ENCODE measurements around the gene TBC1D20.
"Not testable (repeated sequence)": the region's sequence is repeated elsewhere in the genome, so short reads cannot be mapped to it uniquely, and the experiment has no call there.

The TBC1D20 gene

DNA sequence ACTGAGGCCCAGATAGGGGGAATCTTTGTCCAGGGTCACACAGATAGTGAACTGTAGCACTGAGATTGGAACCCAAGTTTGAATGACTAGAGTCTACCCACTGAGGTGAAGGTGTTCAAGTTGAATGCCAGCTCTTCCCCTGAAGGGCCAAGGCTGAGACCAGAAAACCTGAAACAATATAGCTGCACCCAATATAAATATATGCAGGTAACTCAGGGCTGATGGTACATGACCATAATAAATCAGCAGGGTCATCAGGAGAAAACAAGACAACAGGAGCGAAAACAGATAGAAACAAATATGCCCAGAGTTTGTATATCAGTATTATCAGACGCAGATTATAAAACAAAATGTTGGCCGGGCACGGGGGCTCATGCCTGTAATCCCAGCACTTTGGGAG, 58.2 kb downstream of the TBC1D20 start:
- peak overlapping the region; percentile 100 for H3K27ac ChIP-seq
- DNase-seq (ENCODE audit: low read depth, low spot score) = no peak

DNA sequence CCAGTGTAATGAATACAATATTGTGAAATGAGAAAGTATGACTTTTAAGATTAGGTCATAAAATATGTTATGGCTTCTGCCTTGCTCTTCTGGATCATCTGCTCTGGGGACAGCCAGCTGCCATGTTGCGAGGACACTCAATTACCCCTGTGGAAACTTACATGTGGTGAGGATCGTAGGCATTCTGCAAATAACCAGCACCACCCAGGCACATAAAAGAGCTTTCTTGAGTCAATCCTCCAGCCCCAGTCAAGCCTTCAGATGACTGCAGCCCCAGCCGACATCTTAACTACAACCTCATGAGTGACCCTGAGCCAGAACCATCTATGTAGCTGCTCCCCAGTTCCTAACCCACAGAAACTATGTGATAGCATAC, 58.8 kb downstream of the TBC1D20 start:
- H3K27ac ChIP-seq = peak overlapping the region; percentile 100
- DNase-seq (ENCODE audit: low read depth, low spot score) = no peak

DNA sequence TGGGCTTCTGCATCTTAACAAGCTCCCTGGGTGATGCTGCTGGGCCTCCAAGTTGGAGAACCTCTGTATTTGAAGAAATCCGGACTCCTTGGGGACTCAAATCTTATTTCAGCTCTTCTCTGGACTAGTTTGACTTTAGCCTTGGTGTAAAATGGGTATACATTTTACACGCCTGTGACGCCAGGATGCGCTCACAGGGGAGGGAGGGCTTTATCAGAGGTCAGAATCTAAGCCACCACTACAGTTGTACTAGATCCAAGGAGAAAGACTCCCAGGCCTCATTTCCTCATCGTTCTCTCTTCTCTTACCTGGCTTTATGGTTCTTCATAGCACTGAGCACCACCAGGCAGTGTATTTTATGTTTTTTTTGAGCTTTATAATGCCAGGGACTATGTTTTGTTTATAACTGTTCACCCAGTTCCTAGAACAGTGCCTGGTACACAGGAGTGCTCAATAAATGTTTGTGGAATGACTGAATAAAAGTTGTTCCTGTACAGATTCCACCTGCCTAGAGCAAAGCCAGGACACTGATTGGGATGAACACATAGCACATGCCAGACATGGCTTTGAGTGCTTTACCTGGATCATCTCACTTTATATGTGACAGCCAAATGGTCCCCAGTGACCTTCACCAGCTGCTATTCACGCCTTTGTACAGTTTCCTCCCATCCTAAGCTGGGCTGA, 59.3 kb downstream of the TBC1D20 start:
- peak overlapping the region; percentile 100 for H3K27ac ChIP-seq
- no peak for DNase-seq (ENCODE audit: low read depth, low spot score)

DNA sequence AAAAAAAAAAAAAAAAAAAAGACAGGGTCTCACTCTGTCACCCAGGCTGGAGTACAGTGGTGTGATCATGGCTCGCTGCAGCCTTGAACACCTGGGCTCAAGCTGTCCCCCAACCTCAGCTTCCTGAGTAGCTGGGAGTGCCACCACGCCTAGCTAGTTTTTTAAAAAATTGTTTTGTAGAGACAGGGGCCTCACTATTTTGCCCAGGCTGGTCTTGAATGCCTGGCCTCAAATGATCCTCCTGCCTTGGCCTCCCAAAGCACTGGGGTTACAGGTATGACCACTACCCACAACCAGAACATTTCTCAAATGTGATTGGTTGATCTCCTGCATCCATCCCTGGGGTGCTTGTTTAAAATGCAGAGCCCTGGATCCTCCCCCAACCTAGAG, 59.8 kb downstream of the TBC1D20 start:
- H3K27ac ChIP-seq = peak overlapping the region; percentile 100
- DNase-seq (ENCODE audit: low read depth, low spot score) = no peak

DNA sequence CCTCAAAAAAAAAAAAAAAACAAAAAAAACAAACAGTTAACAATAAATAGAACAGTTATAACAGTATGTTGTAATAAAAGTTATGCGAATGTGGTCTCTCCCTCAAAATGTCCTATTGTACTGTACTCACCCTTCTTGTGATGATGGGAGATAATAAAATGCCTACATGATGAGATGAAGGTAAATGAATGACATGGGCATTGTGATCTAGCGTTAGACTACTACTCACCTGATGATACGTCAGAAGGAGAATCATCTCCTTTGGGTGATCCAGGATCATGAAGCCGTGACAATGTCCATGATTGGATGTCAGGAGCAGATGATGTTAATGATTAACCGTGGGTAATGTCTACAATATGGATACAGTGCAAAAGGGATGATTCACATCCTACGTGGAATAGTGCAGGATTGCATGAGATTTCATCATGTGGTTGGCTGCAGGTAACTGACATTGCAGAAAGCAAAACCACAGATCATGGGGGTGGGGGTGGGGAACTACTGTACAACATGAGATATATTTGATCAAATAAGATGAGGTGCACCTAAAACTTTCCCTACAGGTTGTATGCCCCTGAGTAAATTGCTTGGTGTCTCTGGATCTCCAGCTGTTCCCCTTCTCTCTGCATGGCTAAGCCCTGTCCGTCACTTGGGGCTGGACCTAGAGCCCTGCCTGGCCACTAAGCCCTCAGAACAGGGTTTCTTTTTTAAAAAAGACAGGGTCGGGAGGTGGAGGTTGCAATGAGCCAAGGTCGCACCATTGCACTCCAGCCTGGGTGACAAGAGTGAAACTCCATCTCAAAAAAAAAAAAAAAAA, 60.4 kb downstream of the TBC1D20 start:
- DNase-seq (ENCODE audit: low read depth, low spot score) = peak; percentile 99
- peak overlapping the region; percentile 100 for H3K27ac ChIP-seq

DNA sequence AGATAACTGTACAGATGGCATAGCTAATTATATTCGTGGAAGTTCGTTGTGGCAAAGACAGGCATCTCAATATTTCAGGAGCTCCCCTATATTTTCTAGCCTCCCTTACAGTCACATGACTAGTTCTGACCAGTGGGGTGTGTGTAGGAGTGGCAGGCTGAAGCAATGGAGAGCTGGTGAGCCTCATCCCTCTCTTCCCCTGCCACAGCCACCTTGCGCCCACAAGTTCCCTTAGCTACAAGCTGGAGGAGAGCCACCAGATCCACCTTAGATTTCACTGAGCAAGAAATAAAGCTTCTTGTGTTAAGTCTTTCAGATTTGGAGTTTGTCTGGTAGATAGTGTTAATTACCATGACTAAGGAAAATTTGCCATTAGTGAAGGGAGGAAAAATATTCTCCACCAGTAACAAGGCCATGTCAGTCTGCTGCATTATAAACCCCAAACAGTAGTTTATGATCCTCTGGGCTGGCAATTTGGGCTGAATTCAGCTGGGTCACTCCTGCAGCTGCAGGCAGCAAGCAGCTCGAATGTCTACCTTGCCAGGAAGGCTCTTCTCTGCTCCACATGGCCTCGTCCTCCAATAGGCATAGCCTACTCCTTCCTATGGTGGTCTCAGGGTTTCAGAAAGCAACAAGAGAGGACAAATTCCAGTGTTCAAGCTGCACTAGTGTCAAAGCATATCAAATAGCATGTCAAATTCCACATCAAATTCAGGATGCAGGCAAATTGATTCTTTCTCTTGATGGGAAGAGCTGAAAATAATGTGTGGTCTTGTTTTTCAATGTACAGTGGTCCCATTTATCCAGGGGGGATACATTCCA, 61.7 kb downstream of the TBC1D20 start:
- DNase-seq (ENCODE audit: low read depth, low spot score) = no peak
- H3K27ac ChIP-seq = peak overlapping the region; percentile 100

DNA sequence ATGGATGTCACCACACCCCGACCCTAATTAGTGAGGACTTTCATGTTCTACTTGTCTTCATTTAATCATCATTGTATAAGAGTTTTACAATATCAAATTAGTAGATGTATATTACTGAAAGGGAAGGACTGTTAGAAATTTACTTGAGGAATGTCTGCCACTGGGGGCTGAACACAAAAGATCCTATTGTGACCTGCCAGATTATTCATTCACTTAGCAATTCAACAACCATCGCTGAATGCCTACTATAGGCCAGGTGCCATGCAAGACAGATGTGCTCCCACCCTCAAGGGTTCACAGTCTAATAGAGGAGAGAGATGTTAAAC, 62.2 kb downstream of the TBC1D20 start:
- no peak for DNase-seq (ENCODE audit: low read depth, low spot score)

DNA sequence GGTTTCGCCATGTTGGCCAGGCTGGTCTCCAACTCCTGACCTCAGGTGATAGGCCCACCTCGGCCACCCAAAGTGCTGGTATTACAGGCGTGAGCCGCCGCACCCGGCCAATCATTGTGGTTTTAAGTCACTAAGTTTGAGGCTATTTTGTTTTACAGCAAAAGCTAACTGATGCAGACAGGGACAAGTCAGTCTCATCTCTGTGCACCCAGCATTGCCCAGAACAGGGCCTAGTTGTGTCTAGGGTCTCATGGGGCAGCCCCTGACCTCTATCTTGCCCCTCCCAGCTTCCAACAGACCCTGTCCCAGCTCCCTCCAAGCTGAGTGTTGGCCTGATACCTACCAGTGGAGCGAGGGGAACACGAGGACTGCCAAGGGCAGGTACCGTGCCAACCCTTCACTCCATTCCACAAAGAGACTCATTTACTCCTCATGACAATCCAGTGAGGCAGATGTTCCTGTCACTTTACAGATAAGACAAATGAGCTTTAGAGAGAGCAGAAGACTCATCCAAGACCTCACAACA, 63.1 kb downstream of the TBC1D20 start:
- DNase-seq (ENCODE audit: low read depth, low spot score) = no peak
- peak overlapping the region; percentile 100 for H3K27ac ChIP-seq

More for the DNA sequence above, 62.2 kb downstream of the TBC1D20 start:
- peak overlapping the region; percentile 100 for H3K27ac ChIP-seq

DNA sequence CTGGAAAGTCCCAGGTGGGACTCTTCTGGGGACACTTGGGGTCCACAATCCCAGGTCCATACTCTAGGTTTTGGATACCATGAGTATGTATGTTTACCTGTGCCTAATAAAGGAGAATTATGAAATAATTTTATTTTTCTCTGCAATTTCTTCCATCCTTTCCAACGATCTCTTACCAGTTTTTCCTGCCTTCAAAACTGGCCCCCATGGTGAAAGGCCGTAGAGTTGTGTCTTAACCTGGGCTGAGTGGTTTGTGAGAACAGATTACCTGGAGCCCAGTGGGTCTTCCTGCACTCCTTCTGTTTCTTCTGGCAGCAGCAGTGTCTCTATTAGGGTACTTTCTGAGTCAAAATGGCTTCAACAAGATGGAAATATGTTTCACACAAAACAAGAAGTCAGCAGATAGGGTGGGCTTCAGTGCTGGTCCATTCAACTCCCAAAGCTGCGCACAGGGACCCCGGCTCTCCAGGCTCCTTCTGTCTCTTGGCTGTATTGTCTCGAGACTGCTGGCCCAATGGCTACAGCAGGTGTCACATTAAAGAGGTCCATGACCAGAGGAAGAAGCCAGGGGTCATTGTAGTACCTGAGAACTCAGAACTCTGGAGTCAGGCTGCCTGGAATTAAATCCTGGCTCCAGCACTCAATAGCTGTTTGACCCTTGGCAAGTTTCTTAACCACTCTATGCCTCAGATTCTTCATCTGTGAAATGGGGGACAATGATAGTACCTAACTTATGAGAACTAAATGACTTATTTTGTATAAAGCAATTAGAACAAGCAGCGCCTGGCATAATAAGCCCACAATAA, 64.7 kb downstream of the TBC1D20 start:
- DNase-seq (ENCODE audit: low read depth, low spot score) = no peak
- peak overlapping the region; percentile 100 for H3K27ac ChIP-seq

DNA sequence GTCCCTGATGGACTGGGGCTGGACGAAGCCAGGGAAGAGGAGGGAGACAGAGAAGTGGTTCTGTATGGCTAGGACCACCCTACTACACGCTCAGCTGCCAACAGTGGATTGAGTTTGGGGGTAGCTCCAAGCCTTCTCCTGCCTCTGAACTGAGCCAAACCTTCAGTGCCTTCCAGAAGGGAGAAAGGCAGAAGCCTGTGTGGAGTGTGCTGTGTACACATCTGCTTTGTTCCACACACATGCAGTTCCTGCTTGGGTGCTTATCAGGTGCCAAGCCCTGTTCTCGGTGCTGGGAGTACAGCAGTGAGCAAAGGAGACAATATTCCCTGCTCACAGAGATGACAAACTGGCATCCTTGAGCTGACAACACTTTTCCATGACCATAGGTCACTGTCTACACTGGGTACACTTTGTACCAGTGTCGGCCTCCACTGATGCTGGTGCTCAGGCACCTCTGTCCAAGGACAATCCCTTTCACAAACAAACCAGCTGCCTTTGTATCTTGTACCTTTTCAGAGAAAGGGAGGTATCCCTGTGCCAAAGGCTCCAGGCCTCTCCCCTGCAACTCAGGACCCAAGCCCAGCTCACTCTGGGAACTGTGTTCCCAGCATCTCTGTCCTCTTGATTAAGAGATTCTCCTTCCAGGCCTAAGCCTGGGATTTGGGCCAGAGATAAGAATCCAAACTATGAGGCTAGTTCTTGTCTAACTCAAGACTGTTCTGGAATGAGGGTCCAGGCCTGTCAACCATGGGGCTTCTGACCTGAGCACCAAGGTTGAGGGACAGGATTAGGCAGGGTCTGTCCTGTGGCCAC, 65.5 kb downstream of the TBC1D20 start:
- peak overlapping the region; percentile 100 for H3K27ac ChIP-seq
- no peak for DNase-seq (ENCODE audit: low read depth, low spot score)

DNA sequence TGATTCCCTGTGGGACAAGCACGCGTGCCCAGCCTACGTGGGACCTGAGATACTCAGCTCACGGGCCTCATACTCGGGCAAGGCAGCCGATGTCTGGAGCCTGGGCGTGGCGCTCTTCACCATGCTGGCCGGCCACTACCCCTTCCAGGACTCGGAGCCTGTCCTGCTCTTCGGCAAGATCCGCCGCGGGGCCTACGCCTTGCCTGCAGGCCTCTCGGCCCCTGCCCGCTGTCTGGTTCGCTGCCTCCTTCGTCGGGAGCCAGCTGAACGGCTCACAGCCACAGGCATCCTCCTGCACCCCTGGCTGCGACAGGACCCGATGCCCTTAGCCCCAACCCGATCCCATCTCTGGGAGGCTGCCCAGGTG, 66.1 kb downstream of the TBC1D20 start:
- H3K27ac ChIP-seq = peak overlapping the region; percentile 100
- no peak for DNase-seq (ENCODE audit: low read depth, low spot score)

DNA sequence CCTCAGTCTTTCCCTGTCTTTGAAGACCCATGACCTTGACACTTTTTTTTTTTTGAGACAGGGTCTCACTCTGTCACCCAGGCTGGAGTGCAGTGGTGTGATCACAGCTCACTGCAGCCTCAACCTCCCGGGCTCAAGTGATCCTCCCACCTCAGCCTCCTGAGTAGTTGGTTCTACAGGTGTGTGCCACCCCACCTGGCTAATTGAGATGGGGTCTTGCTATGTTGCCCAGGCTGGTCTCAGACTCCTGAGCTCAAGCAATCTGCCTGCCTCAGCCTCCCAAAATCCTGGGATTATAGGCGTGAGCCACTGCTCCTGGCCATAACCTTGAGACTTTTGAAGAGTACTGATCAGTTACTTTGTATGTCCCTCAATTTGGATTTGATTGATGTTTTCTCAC, 69.0 kb downstream of the TBC1D20 start:
- H3K27ac ChIP-seq = peak overlapping the region; percentile 100
- not testable (repeated sequence) for DNase-seq (ENCODE audit: low read depth, low spot score)

DNA sequence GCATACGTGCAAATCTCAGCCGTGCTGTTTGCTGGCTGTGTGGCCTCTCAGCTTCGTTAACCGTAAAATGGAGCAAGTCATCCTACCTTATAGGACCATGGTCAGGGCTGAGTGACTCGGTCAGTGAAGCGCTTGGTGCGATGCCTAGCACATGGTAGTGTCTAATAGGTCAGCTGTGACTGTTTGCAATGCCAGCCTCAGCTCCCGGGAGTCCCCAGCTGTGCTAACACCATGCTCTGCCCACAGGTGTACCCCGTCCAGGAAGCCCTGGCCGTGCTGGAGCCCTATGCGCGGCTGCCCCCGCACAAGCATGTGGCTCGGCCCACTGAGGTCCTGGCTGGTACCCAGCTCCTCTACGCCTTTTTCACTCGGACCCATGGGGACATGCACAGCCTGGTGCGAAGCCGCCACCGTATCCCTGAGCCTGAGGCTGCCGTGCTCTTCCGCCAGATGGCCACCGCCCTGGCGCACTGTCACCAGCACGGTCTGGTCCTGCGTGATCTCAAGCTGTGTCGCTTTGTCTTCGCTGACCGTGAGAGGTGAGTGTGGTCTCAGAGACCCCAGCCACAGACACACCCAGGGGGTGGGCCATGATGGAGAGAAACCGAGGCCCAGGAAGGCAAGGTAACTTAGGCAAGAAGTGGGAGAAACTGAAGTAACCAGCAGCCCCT, 71.2 kb downstream of the TBC1D20 start:
- peak overlapping the region; percentile 100 for H3K27ac ChIP-seq
- DNase-seq (ENCODE audit: low read depth, low spot score) = no peak

DNA sequence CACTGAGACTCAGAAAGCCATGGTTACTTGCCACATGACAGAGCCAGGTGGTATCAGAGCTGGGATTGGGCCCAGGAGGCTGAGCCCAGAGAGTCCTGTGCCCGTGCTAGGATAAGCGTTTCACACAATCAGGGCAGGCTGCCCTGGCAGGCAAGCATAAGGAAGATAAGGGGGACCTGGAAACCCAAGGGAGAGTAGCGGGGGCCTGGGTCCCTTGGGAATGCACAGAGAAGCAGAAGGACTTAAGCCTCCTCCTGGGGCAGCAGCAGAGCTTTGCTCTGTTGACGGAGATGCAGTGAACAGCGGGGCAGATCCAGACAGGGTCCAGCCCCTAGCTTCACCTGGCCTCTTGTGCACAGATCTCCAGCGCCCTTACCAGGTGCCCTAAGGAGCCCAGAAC, 73.1 kb downstream of the TBC1D20 start:
- H3K27ac ChIP-seq = peak overlapping the region; percentile 100
- no peak for DNase-seq (ENCODE audit: low read depth, low spot score)

DNA sequence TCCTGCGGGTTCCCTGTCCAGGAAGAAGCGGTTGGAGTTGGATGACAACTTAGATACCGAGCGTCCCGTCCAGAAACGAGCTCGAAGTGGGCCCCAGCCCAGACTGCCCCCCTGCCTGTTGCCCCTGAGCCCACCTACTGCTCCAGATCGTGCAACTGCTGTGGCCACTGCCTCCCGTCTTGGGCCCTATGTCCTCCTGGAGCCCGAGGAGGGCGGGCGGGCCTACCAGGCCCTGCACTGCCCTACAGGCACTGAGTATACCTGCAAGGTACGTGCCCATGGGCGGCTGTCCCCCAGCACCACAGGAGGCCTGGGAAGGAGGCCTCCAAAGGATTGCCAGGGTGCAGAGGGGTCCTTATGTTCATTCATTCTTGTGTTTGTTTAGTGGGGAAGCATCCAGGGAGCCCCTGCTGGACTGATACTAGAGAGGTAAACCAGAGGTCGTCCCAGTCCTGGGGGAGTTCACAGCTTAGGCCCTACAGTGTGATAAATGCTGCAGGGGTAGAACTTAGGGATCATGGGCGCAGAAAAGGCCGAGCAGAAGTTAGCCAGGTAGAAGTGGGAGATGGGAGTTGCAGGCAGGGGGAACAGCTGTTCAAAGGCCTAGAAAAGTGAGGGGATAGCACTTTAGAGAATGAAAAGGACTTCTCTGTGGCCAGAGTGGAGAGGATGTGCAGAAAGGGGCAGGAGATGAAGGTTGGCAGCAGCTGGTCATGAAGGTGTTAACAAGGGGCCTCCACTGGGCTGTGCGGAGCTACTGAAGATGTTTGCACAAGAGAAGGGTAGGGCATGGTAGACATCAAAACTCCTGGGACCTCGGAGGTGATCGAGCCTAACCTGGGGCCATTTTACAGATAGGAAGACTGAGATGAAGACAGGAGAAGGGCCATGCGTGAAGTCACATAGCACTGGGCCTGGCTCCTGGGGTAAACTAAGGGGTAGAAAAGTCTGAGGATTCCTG, 74.0 kb downstream of the TBC1D20 start:
- DNase-seq (ENCODE audit: low read depth, low spot score) = no peak
- peak overlapping the region; percentile 100 for H3K27ac ChIP-seq

DNA sequence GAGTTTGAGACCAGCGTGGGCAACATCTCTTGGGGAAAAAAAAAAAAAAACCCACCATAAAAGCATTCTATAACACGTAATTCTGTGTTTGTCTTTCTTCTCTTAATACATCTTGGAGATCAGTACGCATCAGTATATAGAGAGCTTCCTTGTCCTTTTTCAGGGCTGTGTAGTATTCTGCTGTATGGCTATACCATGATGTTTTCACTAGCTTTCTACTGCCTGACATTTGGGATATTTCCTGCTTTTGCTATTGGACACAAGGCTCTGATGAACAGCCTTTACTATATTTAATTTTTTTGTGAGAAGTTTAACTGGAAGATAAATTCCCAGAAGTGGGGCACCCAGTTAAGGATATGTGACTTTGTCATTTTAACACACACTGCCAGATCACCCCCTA, 74.8 kb downstream of the TBC1D20 start:
- H3K27ac ChIP-seq = peak overlapping the region; percentile 100
- DNase-seq (ENCODE audit: low read depth, low spot score) = no peak

DNA sequence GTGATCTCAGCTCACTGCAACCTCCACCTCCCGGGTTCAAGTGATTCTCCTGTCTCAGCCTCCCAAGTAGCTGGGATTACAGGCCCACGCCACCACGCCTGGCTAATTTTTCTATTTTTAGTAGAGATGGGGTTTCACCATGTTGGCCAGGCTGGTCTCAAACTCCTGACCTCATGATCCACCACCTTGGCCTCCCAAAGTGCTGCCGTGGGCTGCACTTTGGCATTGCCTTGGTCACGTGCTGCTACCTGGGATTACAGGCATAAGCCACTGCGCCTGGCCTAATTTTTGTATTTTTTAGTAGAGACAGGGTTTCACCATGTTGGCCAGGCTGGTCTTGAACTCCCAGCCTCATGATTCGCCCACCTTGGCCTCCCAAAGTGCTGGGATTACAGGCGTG, 75.7 kb downstream of the TBC1D20 start:
- H3K27ac ChIP-seq = peak overlapping the region; percentile 100
- DNase-seq (ENCODE audit: low read depth, low spot score) = not testable (repeated sequence)

All from epithelial cell of prostate (primary cell).